ENCODE measurements around the gene MCM10. TPM values are rescaled to one million over a fixed set of nuclear protein-coding genes. Genes with fewer than 3 reads are reported as not detected.

Gene MCM10
- total RNA-seq, 2 experiments from 2014 or later: 75.1 to 78.2 TPM

Other genes starting within 250 kb of the MCM10 start
- gene CCDC3, start 159.8 kb upstream of the MCM10 start, total RNA-seq: under 1 TPM; 0.12 TPM
- 100 to 1,000 TPM; 111 to 112 TPM for gene OPTN, start 61.4 kb upstream of the MCM10 start, total RNA-seq
- not detected for gene UCMA, start 72.8 kb downstream of the MCM10 start, total RNA-seq
- 10 to 100 TPM; 13.6 to 14.4 TPM for gene PHYH, start 138.5 kb downstream of the MCM10 start, total RNA-seq
- 10 to 100 TPM; 48.9 to 55.2 TPM for gene SEPHS1, start 186.7 kb downstream of the MCM10 start, total RNA-seq

All from activated CD8-positive, alpha-beta memory T cell treated with anti-CD3 and anti-CD28 coated beads, Interleukin-2, amount 10 ng/mL, durations not matched to agents 7 days and 5 days (primary cell).